GM18498 (cell line): Measurements from ENCODE around the gene PCK1.
"Not testable (repeated sequence)": the region's sequence is repeated elsewhere in the genome, so short reads cannot be mapped to it uniquely, and the experiment has no call there.

Experiments used
- ATAC-seq: cut with Tn5 transposase; IDR thresholded peaks from one replicate; pipeline ENCODE4 v1.9.1; 2021; ENCODE audit warnings: mild to moderate bottlenecking, moderate library complexity; ENCODE audit not compliant: unreplicated experiment

PCK1 gene

DNA sequence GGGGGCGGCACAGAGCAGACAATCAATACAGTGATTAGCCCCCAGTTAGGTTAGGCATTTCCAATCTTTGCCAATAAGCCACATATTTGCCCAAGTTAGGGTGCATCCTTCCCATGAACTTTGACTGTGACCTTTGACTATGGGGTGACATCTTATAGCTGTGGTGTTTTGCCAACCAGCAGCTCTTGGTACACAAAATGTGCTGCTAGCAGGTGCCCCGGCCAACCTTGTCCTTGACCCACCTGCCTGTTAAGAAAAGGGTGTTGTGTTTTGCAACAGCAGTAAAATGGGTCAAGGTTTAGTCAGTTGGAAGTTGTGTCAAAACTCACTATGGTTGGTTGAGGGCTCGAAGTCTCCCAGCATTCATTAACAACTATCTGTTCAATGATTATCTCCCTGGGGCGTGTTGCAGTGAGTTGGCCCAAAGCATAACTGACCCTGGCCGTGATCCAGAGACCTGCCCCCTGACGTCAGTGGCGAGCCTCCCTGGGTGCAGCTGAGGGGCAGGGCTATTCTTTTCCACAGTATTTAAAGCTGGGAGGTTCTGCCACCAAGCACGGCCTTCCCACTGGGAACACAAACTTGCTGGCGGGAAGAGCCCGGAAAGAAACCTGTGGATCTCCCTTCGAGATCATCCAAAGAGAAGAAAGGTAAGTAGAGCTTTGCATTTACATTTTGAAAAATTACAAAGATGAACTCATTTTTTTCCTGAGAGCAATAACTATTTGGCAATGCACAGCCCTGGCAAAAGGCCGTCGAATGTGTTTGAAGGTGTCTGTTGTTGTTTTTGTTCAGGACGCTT is at the start of gene PCK1:
Gene PCK1, plus strand, starts transcription at position 557 of the 802 bp plus-strand sequence. CDS start 302 bp downstream, outside the sequence.
- ATAC-seq: no peak

DNA sequence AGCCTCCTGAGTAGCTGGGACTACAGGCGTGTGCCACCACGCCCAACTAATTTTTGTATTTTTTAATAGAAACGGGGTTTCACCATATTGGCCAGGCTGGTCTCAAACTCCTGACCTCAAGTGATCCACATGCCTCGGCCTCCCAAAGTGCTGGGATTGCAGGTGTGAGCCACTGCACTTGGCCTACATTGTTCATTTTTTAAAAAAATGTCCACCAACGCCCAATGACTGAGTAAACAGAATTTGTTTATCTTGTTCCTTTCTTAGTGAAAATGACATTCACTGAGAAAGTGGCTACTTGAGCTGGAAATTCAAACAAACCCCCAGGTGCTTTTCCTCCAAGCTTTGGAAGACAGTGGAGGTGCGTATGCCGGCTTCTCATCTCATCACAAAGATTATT is 49.2 kb upstream of the PCK1 start:
- ATAC-seq: not testable (repeated sequence)

DNA sequence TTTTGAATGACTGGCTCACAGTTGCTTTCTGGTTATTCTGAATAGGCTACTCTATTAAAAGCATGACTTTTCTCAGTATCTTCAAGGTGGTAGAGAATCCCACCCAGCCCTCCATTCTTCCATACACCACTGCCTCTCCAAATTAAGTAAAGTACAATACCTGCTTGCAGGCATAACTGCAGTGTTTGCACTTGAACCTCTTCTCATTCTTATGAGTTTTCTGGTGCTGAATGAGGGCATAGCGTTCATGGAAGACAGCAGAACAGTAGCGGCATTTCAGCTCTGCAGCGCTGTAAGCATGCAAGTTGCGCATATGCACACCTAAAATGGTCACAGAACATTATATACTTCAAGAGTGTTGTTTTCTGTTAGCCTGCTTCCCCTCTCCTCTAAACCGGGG is 48.5 kb upstream of the PCK1 start:
- no peak for ATAC-seq

DNA sequence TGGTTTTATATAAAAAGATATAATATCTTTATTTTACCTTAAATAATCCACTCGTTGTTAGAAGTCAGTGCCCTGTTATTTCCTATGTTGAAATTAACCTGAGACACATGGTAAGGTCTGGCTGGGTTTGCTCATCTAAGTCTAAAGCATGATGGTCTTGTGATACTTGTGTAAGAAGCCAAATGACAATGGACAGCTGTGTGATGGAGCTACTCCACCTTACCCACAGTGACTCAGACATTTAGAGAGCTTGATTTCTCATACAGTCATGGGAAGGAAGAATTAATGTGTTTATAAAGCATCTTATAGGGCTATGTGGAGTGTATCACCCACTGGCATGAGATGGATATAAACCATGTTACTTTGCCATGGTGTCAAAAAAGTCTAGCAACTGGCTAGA is 47.7 kb upstream of the PCK1 start:
- no peak for ATAC-seq

DNA sequence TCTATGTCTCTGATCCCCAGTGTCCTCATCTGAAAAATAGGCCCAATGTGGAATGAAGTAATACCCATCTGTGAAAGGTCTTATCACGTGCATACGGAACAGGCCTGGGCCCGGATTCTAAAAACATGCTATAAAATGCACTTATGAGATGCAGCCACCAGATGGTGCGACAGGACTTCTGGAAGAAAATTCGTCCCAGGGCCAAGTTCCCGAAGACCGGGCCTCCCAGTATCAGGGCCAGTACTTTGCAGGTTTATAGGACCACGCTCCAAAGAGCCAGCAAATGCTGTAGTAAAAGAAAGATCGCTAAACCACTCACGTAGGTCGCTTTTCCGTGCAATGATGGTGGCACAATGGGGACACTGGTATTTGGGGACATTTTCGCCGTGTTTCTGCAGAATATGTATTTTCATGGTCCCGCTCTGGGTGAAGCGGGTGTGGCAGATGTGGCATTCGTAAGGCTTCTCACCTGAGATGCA is 46.6 kb upstream of the PCK1 start:
- ATAC-seq: no peak

DNA sequence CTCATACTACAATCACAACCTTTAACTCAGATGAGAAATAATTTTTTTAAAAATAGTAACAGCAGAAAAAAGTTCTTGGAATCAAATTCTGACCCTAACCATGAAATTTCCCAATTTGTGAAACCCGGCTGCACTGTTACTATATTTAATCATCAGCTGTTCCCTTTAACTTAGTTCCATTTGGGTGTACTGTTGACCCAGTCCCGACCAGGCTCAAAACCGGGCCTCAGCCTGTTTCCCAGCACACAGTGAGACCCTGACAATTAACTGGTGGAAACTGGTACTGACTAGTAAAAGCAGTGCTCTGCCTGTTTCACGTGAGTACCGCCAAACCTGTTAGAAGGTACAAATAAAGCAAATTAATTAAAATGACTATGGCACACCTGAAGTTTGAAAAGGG is 43.0 kb upstream of the PCK1 start:
- ATAC-seq: no peak

DNA sequence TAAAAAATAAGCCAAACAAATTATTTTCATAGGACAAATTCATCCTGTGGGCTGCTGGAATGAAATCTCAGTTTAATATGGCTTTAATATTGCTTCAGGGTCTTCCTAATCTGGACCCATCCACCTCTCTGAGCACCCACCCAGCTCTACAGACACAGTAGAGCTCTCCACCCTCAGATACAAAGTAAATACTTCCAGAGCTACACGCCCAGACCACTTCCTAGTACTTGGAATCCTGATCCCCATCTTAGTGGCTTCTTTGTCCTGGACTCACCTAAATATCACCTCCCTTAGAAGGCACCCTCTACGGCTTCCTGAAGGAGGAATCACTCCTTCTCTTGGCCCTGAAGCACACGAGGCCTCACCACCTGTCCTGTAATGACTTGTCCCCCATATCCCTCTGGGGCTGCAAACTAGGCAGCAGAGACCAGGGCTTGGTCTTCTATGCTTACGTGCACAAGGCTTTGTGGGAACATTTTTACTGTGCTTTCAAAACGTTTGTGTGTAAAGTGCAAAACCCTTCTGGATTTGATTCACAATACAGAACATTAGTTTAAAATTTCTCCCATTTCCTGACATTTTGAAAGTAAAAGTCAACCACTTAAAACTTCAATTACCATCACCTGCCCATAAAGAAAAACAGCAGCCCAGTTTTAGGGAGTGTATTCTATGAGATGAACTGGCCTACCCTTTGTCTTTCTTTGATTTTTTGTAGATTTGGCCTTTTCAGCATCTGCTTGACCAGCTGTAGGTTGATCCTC is 38.4 kb upstream of the PCK1 start:
- no peak for ATAC-seq

DNA sequence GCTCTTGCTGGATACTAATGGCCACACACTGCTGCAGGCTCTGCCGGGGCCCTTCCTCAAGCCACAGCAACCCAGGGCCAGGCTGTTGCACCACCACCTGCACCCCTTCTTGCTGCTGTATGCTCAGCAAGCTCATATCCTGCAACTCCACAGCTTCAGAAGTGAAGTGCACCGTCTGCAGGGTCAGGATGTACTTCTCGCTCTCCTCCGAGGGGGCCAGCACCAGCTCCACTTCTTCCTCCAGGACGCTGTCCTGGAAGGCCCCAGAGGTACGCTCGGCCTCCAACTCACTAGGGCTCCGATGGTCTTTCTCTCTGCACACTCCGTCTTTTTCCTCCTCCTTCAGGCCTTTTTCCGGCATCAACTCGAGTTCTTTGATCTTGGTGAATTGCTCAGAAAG is 37.1 kb upstream of the PCK1 start:
- no peak for ATAC-seq

DNA sequence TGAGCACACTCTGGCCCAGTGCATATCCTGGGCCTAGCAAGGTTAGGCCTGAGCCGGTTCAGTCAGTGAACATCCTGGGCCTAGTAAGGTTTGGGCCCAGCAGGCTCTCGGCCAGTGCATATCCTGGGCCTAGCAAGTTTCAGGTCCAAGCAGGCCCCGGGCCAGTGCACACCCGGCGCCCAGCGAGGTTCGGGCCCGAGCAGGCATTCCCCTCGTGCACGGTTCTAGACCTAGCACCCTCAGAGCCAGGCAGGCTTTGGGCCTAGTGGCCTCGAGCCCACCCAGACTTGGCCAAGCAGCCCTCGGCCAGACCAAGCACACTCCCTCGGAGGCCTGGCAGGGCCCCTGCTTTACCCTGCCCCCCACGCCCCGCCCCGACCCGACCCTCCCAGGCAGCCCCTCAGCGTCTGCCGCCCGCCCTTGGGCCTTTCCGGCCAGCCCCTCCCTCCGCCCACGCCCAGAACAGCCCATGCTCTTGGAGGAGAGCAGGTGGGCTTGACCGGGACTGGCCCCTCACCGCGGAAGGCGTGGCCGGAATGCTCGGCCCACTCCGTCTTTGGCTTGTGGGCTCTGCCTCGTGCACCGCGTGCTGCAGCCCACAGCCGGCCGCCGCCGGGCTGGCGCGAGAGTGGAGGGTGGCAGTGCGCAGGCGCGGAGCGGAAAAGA is 36.3 kb upstream of the PCK1 start, which contains the start of gene CTCFL:
Gene CTCFL, minus strand, starts transcription at position 630 of the 666 bp plus-strand sequence. CDS start 935 bp downstream, outside the sequence.
- ATAC-seq: no peak

DNA sequence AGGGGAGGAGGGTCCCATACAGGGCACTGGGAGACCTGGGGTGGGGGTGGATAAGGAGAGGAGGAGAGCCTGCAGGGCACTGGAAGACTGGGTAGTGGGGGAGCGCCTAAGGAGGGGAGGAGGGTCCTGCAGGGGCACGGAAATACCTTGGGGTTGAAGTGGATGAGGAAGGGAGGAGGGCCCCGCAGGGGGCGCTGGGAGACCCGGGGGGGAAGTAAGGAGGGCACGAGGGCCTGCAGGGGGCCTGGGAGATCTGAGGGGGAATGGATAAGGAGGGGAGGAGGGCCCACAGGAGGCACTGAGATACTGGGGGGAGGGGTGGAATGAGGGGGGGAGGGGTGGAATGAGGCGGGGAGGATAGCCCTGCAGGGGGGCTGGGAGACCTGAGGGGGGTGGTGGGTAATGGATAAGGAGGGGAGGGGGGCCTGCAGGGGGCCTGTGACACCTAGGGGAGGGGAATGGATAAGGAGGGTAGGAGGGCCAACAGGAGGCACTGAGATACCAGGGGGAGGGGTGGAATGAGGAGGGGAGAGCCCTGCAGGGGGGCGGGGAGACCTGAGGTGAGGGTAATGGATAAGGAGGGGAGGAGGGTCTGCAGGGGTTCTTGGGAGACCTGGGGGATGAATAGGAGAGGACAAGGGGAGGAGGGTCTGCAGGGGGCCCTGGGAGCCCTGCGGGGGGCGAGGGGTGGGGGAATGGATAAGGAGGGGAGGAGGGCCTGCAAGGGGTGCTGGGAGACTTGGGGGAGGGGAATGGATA is 35.4 kb upstream of the PCK1 start:
- ATAC-seq: no peak

DNA sequence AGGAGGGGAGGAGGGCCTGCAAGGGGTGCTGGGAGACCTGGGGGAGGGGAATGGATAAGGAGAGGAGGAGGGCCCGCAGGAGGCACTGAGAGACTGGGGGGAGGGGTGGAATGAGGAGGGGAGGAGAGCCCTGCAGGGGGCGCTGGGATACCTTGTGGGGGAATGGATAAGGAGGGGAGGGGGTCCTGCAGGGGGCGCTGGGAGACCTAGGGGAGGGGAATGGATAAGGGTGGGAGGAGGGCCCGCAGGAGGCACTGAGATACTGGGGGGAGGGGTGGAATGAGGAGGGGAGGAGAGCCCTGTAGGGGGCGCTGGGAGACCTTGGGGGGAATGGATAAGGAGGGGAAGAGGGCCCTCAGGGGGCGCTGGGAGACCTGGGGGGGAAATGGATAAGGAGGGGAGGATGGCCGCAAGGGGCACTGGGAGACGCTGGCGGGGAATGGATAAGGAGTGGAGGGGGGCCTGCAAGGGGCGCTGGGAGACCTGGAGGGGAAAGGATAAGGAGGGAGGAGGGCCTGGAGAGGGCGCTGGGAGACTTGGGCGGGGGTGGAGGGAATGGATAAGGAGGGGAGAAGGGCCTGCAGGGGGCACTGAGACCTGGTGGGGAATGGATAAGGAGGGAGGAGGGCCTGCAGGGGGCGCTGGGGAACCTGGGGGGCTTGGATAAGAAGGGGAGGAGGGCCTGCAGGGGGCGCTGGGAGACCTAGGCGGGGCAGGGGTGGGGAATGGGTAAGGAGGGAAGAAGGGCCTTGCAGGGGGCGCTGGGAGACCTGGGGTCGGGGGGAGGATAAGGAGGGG is 34.6 kb upstream of the PCK1 start:
- no peak for ATAC-seq

DNA sequence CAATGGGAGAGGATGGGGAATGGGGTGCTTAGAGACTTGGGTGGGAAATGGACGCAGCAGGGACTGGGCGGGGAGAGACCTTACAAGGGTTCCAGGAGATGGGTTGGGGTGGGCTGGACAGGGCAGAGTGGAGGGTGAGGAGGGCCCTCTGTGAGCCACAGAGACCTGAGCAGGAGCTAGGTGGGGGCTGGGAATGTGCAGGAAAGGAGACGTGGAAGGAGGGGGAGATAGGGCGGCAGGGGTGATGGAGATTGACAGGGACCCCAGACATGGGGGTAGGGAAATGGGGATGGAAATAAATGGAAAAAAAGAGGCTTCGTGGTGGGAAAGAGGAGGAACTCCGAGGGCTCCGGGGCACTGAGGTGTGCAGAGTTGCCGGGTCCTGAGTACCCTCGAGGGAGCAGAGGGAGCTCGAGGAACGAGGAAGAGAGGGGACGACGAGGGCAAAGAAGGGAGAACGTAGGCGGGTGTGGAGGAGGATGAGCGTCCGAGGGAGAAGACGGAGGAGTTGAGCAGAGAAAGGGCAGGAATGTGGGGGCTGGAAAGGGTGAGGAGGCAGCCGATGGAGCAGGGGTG is 33.9 kb upstream of the PCK1 start:
- ATAC-seq: no peak

DNA sequence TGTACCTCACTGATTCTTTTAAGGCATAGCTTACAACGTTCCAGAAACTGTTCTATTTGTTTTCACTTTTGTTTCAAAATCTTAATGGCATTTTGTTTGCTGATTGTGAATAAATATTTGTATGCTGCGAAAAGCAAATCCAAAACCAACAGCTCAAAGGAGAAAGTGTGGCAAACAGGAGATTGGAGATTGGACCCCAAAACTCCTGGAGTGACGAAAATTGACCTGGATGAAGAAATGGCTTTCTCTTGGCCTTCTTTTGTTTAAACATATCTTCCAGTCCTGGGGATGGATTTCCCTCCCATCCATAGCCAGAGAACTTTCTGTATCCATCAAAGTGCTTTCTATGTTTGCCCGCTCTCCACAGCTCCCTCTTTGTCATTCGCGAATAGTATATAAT is 33.2 kb upstream of the PCK1 start:
- no peak for ATAC-seq

DNA sequence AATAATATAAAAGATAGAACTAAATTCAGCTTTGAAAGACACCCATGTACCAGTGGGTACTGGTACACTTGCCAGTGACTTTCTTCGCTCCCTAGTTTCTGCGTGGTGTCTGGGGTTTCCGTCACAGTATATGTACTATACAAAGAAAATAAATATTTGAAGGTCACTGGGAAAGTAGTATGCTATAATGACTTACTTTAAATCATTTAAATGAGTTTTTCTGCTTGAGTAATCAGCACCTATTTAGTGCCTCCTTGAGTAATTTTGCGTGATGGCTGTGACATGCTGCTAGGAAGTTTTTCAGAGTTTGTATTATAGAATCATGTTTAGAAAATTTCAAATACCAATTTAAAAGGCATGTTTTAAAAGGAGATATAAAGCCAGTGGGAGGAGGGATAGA is 32.8 kb upstream of the PCK1 start:
- no peak for ATAC-seq

DNA sequence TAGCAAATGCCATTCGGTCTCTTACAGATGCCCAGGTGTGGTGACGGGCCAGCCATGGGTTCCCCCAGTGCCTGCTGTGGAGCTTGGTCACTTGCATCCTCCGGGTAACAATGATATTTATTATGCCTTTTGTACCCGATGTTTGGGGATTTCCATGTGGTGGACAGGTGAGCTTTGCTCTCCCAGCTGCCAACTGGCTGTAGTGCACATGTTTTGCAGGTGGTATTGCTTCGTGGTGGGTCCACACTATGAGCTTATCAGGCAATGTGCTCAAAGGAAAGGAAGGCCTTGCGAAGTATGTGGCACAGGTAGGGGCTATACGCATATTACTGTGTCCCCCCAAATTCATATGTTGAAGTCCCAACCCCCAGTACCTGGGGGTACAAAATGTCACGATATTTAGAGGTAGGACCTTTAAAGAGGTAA is 31.7 kb upstream of the PCK1 start:
- ATAC-seq: no peak

DNA sequence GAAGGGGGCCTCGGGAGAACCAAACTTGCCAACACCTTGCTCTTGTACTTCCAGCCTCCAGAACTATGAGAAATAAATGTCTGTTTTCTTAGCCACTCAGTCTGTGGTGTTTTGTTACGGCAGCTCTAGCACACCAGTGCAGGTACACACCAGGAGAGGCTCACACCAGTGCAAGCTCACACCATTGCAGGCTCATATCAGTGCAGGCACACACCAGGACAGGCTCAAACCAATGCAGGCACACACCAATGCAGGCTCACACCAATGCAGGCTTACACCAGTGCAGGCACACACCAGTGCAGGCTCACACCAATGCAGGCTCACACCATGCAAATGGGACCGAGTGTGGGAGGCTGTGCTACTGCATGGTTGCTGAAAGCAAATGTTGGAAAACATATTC is 31.1 kb upstream of the PCK1 start:
- no peak for ATAC-seq

DNA sequence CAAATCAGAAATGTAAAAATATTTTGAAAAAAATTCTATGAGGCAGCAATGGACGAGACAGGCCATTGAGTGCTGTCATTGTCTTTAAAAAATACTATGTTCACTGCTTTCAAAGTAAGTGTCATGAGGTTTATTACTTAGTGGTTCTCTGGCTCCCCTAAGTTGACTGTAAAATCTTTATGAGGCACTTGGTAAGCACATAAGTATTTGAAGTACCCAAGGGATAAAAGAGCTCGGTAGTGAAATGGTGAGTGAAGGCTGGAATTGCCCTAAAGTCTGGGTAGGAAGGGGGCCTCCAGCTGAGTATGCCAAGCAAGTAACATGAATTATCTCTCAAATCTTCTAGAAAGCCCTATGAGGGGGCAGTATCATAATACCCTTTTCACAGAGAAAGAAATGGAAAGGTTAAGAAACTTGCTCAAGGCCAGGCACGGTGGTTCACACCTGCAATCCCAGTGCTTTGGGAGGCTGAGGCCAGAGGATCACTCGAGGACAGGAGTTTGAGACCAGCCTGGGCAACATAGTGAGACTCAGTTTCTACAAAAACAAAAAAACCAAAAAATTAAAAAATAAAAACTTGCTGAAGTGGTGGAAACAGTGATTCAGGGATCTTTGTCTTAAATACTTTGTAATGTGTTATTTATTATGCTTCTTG is 30.5 kb upstream of the PCK1 start:
- ATAC-seq: no peak

DNA sequence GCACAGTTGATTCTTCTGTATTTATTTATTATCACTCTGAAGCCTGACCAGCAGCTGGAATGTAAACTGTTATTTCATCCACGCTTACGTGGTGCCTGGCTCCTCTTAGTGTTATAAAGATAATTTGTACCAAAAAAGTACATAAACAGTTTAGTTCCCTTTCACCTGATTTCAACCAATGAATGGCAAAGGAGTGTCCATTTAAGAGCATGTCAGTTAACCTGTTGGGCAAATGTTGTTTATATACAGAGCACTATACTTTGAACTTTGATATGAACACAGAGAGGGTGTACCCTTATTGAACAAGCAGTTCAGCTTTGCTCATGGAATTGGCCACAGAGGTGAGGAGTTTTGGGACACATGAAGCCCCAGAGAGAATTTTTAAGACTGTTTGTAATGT is 28.8 kb upstream of the PCK1 start:
- no peak for ATAC-seq

DNA sequence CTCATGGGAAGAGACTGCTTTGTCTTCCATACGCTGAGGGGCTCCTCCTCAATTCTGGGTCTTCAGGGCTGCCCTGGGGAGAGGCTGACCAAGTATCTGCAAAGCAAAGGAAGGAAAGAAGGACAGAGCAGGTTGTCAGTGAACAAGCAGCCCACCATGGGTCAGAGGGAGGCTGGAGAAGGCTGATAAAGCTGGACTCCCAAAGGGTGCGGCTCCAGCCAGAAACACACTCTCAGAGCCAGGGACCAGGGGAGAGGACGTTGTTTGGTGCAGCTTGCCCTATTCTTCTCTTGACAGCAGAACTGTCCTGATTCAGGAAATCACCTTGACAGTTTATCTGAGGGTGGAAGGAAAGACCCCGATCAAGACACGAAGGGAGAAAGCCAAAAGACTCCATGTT is 25.6 kb upstream of the PCK1 start:
- no peak for ATAC-seq
